Caco-2 (cell line): ENCODE results near the gene TPR. TPM values are rescaled to one million over a fixed set of nuclear protein-coding genes. Genes with fewer than 3 reads are reported as not detected.
A peak's percentile ranks its signal among the peaks of the same experiment; 100 is the strongest.

Experiments used
- Bru-seq: library from RNA; stranded (reverse); fragments of 400-500 nt; gene quantifications from one replicate; lab custom pipeline; 2021; lab: Mats Ljungman, UMichigan
- BruChase-seq, 2 experiments: library from RNA; stranded (reverse); fragments of 400-500 nt; gene quantifications; one replicate each; lab custom pipeline; 2021; lab: Mats Ljungman, UMichigan
- BruUV-seq: library from RNA; stranded (reverse); fragments of 400-500 nt; replicated peaks from 2 replicates; lab custom pipeline; 2021; lab: Mats Ljungman, UMichigan
- CTCF ChIA-PET: fragments of 300-600 bp; sonication (Branson Sonifier 250); formaldehyde crosslinking; loops from one replicate; lab custom pipeline; 2022; ENCODE audit warnings: antibody characterized with exemption; lab: Charles Lee
- POLR2A ChIA-PET: fragments of 300-600 bp; sonication (Branson Sonifier 250); formaldehyde crosslinking; loops from one replicate; lab custom pipeline; 2022; ENCODE audit warnings: antibody characterized with exemption; lab: Charles Lee
- DNase-seq, 2 experiments: peaks; one replicate each; pipeline versions ENCODE4 v3.0.0 to v3.0.0-alpha.2; 2020 to 2022
- H3K27me3 ChIP-seq: replicated peaks from 2 replicates; pipeline ENCODE4 v1.6.0; 2011; ENCODE audit warnings: low read length; ENCODE audit not compliant: control insufficient read depth, insufficient read depth
- H3K36me3 ChIP-seq: 2 replicates; pipeline ENCODE4 v1.5.1; 2011; ENCODE audit warnings: low read length; ENCODE audit not compliant: control insufficient read depth, insufficient read depth
- H3K4me1 ChIP-seq: fragments of 250-450 bp; sonication (Bioruptor Pico); 2 replicates; pipeline ENCODE4 v1.5.1; 2020; ENCODE audit warnings: mild to moderate bottlenecking
- H3K4me3 ChIP-seq: 2 replicates; pipeline ENCODE4 v1.5.1; 2011; ENCODE audit warnings: low read depth, mild to moderate bottlenecking, control low read depth, low read length
- H3K9me3 ChIP-seq: fragments of 250-450 bp; sonication (Bioruptor Pico); 2 replicates; pipeline ENCODE4 v1.5.1; 2020; ENCODE audit warnings: mild to moderate bottlenecking, moderate library complexity
- H3K27ac Mint-ChIP-seq: one replicate; pipeline ENCODE4 v1.8.0; 2022; ENCODE audit warnings: mixed read lengths; ENCODE audit not compliant: unreplicated experiment
- H3K27me3 Mint-ChIP-seq: one replicate; pipeline ENCODE4 v1.8.0; 2022; ENCODE audit warnings: mixed read lengths; ENCODE audit not compliant: insufficient read depth, unreplicated experiment
- H3K36me3 Mint-ChIP-seq: one replicate; pipeline ENCODE4 v1.8.0; 2022; ENCODE audit warnings: mild to moderate bottlenecking, mixed read lengths; ENCODE audit not compliant: insufficient read depth, unreplicated experiment
- H3K4me1 Mint-ChIP-seq: one replicate; pipeline ENCODE4 v1.8.0; 2022; ENCODE audit warnings: low read depth, mixed read lengths; ENCODE audit not compliant: unreplicated experiment
- H3K4me3 Mint-ChIP-seq: one replicate; pipeline ENCODE4 v1.8.0; 2022; ENCODE audit warnings: mild to moderate bottlenecking, moderate library complexity, mixed read lengths; ENCODE audit not compliant: unreplicated experiment
- H3K9me3 Mint-ChIP-seq: one replicate; pipeline ENCODE4 v1.8.0; 2022; ENCODE audit warnings: mixed read lengths; ENCODE audit not compliant: unreplicated experiment
- CTCF ChIP-seq, 2 experiments: fragments of 200-600 bp in 1 of 2; IDR thresholded peaks; 1 replicate in 1 of 2; 2 replicates in 1 of 2; pipeline versions ENCODE4 v1.5.1 to v1.8.0; 2011 to 2022; ENCODE audit warnings: antibody characterized with exemption in 1 of 2, control low read depth in 1 of 2, inconsistent platforms in 1 of 2, low read depth in 1 of 2, low read length in 1 of 2, mild to moderate bottlenecking in 1 of 2, moderate library complexity in 1 of 2; ENCODE audit not compliant: insufficient read depth in 1 of 2, severe bottlenecking in 1 of 2, unreplicated experiment in 1 of 2
- intact Hi-C: fragments of 100-400 bp; cut with micrococcal nuclease; formaldehyde crosslinking; loops from one replicate; pipeline ENCODE4 v1.10.0; 2022; ENCODE audit not compliant: unreplicated experiment
- long read RNA-seq: library from polyadenylated mRNA; stranded (forward); transcript quantifications from one replicate; pipeline ENCODE4 v2.0.0, GENCODE V29; 2022
- total RNA-seq: library from RNA; stranded (reverse); gene quantifications from 2 replicates; pipeline ENCODE4 v1.2.3, GENCODE V29; 2022

The TPR gene
- total RNA-seq: 172 and 178 TPM in 2 replicates
- percentile 96 among the genes with signal in this experiment for Bru-seq, nascent RNA
- BruChase-seq, experiment 1, labeled RNA remaining after a 2-hour chase: percentile 94 among the genes with signal in this experiment
- BruChase-seq, experiment 2, labeled RNA remaining after a 6-hour chase: percentile 97 among the genes with signal in this experiment
- long read RNA-seq, full-length matches to known transcripts: 17 of 80 reads
- long read RNA-seq, partial matches to known transcripts: 43 of 80 reads
- long read RNA-seq, other reads (novel, unspliced or antisense): 20 of 80 reads

- H3K4me1 Mint-ChIP-seq: no peaks in the 10 kb centered on the region
- Histone ChIP-seq H3K27me3 (no peaks in the 10 kb centered on the region), H3K4me3 (peak within 1 kb of the TSS; percentile 78), H3K4me1 (no peaks in the 10 kb centered on the region), H3K9me3 (no peaks in the 10 kb centered on the region), H3K36me3 (no peaks in the 10 kb centered on the region; the same call in 1 of the 2 replicates)
- intact Hi-C loops: loop anchor here (1.0 kb wide), 4 partner anchors 27 to 611 kb away; partner anchors contain the start of gene PTGS2
- no peaks in the 10 kb centered on the region for H3K27me3 Mint-ChIP-seq
- POLR2A ChIA-PET: interaction anchor here (0.7 to 1.2 kb wide), 7 partner anchors 10 to 37 kb away, joined by 3 to 9 read pairs (median 3); no protein-coding TSS in a partner anchor
- peak within 1 kb of the TSS; percentile 100 for H3K27ac Mint-ChIP-seq
- TF ChIP-seq CTCF (IDR thresholded peaks at IDR 0.05; ENCODE audit: insufficient read depth in 1 of 2, low read depth in 1 of 2, low read length in 1 of 2, severe bottlenecking in 1 of 2, unreplicated experiment in 1 of 2): peak; percentile 86 to 90
- H3K9me3 Mint-ChIP-seq: no peaks in the 10 kb centered on the region
- DNase-seq: peak; percentile 97 to 99
- no TSS peak for BruUV-seq
- H3K36me3 Mint-ChIP-seq: peaks cover 66% of the 10 kb centered on the region
- CTCF ChIA-PET: interaction anchor here (0.6 to 1.3 kb wide), 31 partner anchors 8 to 833 kb away, joined by 3 to 12 read pairs (median 5); partner anchors contain the start of gene PTGS2
- peak within 1 kb of the TSS; percentile 98 for H3K4me3 Mint-ChIP-seq
Observed at GRCh38 chr1:186375152-186375928, at the start of gene TPR, which contains the start of gene ODR4. Gene TPR, minus strand, starts transcription at chr1:186375253. Its CDS starts 225 bp downstream, at chr1:186375028. Gene ODR4, plus strand, starts transcription at chr1:186375838. Its CDS starts 3,948 bp downstream, at chr1:186379786.

GRCh38 chr1:186424539-186424938 lies 49.5 kb upstream of the TPR start:
- no peak overlapping the region for H3K4me3 Mint-ChIP-seq
- DNase-seq: no peak
- ChIA-PET POLR2A (no interaction called here), CTCF (interaction anchor here (0.8 kb wide), 1 partner anchor 50 kb away, joined by 3 read pairs; the partner anchor contains the start of gene TPR)
- H3K9me3 ChIP-seq: no peaks in the 10 kb centered on the region
- H3K9me3 Mint-ChIP-seq: no peaks in the 10 kb centered on the region
- H3K27me3 ChIP-seq: no peaks in the 10 kb centered on the region
- no peak for TF ChIP-seq CTCF (IDR thresholded peaks at IDR 0.05; ENCODE audit: insufficient read depth in 1 of 2, low read depth in 1 of 2, low read length in 1 of 2, severe bottlenecking in 1 of 2, unreplicated experiment in 1 of 2)
- H3K4me1 Mint-ChIP-seq: no peaks in the 10 kb centered on the region
- intact Hi-C loops: no loop called here
- H3K4me1 ChIP-seq: no peaks in the 10 kb centered on the region
- H3K27me3 Mint-ChIP-seq: no peaks in the 10 kb centered on the region
- H3K36me3 ChIP-seq: no peaks in the 10 kb centered on the region
- H3K27ac Mint-ChIP-seq: no peak overlapping the region
- no peak overlapping the region for H3K4me3 ChIP-seq
- BruUV-seq: no TSS peak
- peaks cover under 1% of the 10 kb centered on the region for H3K36me3 Mint-ChIP-seq

DNA sequence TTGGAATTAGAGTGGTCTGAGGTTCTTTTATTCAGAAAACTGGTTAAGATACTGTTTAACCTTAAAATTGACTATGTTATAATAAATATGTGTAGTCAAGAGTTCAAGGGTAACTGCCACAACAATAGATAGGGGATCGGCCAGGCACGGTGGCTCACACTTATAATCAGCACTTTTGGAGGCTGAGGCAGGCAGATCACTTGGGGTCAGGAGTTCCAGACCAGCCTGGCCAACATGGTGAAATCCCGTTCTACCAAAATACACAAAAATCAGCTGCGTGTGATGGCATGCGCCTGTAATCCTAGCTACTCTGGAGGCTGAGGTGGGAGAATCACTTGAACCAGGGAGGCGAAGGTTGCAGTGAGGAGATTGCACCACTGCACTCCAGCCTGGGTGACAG lies 46.4 kb upstream of the TPR start:
- Mint-ChIP-seq H3K4me3 (no peak overlapping the region), H3K36me3 (peaks cover 11% of the 10 kb centered on the region), H3K4me1 (no peaks in the 10 kb centered on the region), H3K27me3 (no peaks in the 10 kb centered on the region), H3K27ac (no peak overlapping the region), H3K9me3 (no peaks in the 10 kb centered on the region)
- BruUV-seq: no TSS peak
- CTCF ChIA-PET: interaction anchor here (1.3 kb wide), 1 partner anchor 46 kb away, joined by 5 read pairs; the partner anchor contains the start of gene TPR
- Histone ChIP-seq H3K36me3 (no peaks in the 10 kb centered on the region), H3K27me3 (no peaks in the 10 kb centered on the region), H3K4me3 (no peak overlapping the region), H3K9me3 (no peaks in the 10 kb centered on the region), H3K4me1 (no peaks in the 10 kb centered on the region)
- intact Hi-C loops: no loop called here
- POLR2A ChIA-PET: no interaction called here
- no peak for TF ChIP-seq CTCF (IDR thresholded peaks at IDR 0.05; ENCODE audit: insufficient read depth in 1 of 2, low read depth in 1 of 2, low read length in 1 of 2, severe bottlenecking in 1 of 2, unreplicated experiment in 1 of 2)
- no peak for DNase-seq
